Hepatocyte (in vitro differentiated cells): ENCODE data around the gene DYRK2. TPM values are rescaled to one million over a fixed set of nuclear protein-coding genes. Genes with fewer than 3 reads are reported as not detected.

Source experiments
- DNase-seq: peaks from one replicate; pipeline ENCODE4 v3.0.0-alpha.2; 2016; ENCODE audit warnings: low spot score
- H2AFZ ChIP-seq: fragments of 200-600 bp; sonication (generic); 2 replicates; pipeline ENCODE4 v1.6.0; 2016; ENCODE audit warnings: antibody characterized with exemption, mild to moderate bottlenecking
- H3K27ac ChIP-seq: fragments of 200-600 bp; sonication (generic); 2 replicates; pipeline ENCODE4 v1.5.1; 2016; ENCODE audit warnings: mild to moderate bottlenecking
- H3K27me3 ChIP-seq: fragments of 200-600 bp; sonication (generic); 2 replicates; pipeline ENCODE4 v1.6.1; 2016
- H3K36me3 ChIP-seq: fragments of 200-600 bp; sonication (generic); replicated peaks from 2 replicates; pipeline ENCODE4 v1.5.1; 2016; ENCODE audit warnings: low read depth; ENCODE audit not compliant: insufficient read depth
- H3K4me1 ChIP-seq: fragments of 200-600 bp; sonication (generic); 2 replicates; pipeline ENCODE4 v1.5.1; 2016; ENCODE audit warnings: mild to moderate bottlenecking, moderate library complexity; ENCODE audit not compliant: insufficient read depth
- H3K4me2 ChIP-seq: fragments of 200-600 bp; sonication (generic); 2 replicates; pipeline ENCODE4 v1.6.0; 2016
- H3K4me3 ChIP-seq: fragments of 200-600 bp; sonication (generic); 2 replicates; pipeline ENCODE4 v1.5.1; 2016; ENCODE audit warnings: mild to moderate bottlenecking
- H3K79me2 ChIP-seq: fragments of 200-600 bp; sonication (generic); 2 replicates; pipeline ENCODE4 v1.6.0; 2017; ENCODE audit warnings: mild to moderate bottlenecking
- H3K9me2 ChIP-seq: fragments of 200-600 bp; sonication (generic); replicated peaks from 2 replicates; pipeline ENCODE4 v1.6.0; 2017; ENCODE audit warnings: mild to moderate bottlenecking; ENCODE audit not compliant: insufficient read depth
- H3K9me3 ChIP-seq: fragments of 200-600 bp; sonication (generic); 2 replicates; pipeline ENCODE4 v1.5.1; 2016; ENCODE audit warnings: low read depth, mild to moderate bottlenecking
- H4K20me1 ChIP-seq: fragments of 200-600 bp; sonication (generic); 2 replicates; pipeline ENCODE4 v1.6.0; 2016; ENCODE audit warnings: mild to moderate bottlenecking; ENCODE audit not compliant: insufficient read depth, poor library complexity, severe bottlenecking
- CTCF ChIP-seq: fragments of 200-600 bp; sonication (generic); IDR thresholded peaks from 2 replicates; pipeline ENCODE4 v1.5.1; 2016; ENCODE audit warnings: antibody characterized with exemption, mild to moderate bottlenecking; ENCODE audit not compliant: poor library complexity
- EZH2 ChIP-seq: fragments of 200-600 bp; sonication (generic); IDR thresholded peaks from 2 replicates; pipeline ENCODE4 v1.6.1; 2016; ENCODE audit warnings: antibody characterized with exemption, mild to moderate bottlenecking, borderline replicate concordance
- EZH2phosphoT487 ChIP-seq: fragments of 200-600 bp; sonication (generic); IDR thresholded peaks from one replicate; pipeline ENCODE4 v1.6.1; 2018; ENCODE audit warnings: antibody characterized with exemption, mild to moderate bottlenecking, low read depth, moderate library complexity; ENCODE audit not compliant: unreplicated experiment, severe bottlenecking
- WGBS: methylation state at CpG from one replicate; pipeline ENCODE4 v1.1.6; 2016; ENCODE audit warnings: low lambda C conversion rate; ENCODE audit errors: missing lambda C conversion rate; 5-methylcytosine and 5-hydroxymethylcytosine counted together
- polyA plus RNA-seq: library from polyadenylated mRNA; unstranded; fragments of >200 nt; fragmentation: Nextera tagmentation; extraction: Ambion mirVana; gene quantifications from 2 replicates; pipeline ENCODE4 v1.2.1, GENCODE V29; 2016
- total RNA-seq: library from RNA; depleted of rRNA; stranded (reverse); fragments of >200 nt; gene quantifications from 2 replicates; pipeline ENCODE4 v1.2.3, GENCODE V29; 2014

Gene DYRK2
- total and polyA plus RNA-seq, 2 experiments from 2014 or later, result 18.4 to 39.2 TPM

GRCh38 chr12:67692135-67692534, 43.6 kb downstream of the DYRK2 start:
- DNase-seq, result no peak
- no peaks in the 10 kb centered on the region for H3K9me3 ChIP-seq
- H3K4me2 ChIP-seq, result no peak overlapping the region
- no peaks in the 10 kb centered on the region for H3K27me3 ChIP-seq
- TF ChIP-seq CTCF, result no peak
- no peaks in the 10 kb centered on the region for H4K20me1 ChIP-seq
- WGBS, result 91% methylated on average over 3 of the region's 3 CpGs
- H3K36me3 ChIP-seq, result no peaks in the 10 kb centered on the region
- no peak overlapping the region for H3K27ac ChIP-seq
- no peak overlapping the region for H2AFZ ChIP-seq
- no peaks in the 10 kb centered on the region for H3K4me1 ChIP-seq
- no peaks in the 10 kb centered on the region for H3K9me2 ChIP-seq
- H3K4me3 ChIP-seq, result no peak overlapping the region
- no peaks in the 10 kb centered on the region for H3K79me2 ChIP-seq

GRCh38 chr12:67692966-67693365, 44.4 kb downstream of the DYRK2 start:
- WGBS, result 89% methylated on average over 2 of the region's 2 CpGs
- no peaks in the 10 kb centered on the region for H3K4me1 ChIP-seq
- no peaks in the 10 kb centered on the region for H3K9me2 ChIP-seq
- no peak overlapping the region for H3K4me2 ChIP-seq
- H3K36me3 ChIP-seq, result no peaks in the 10 kb centered on the region
- H3K27me3 ChIP-seq, result no peaks in the 10 kb centered on the region
- no peaks in the 10 kb centered on the region for H3K79me2 ChIP-seq
- H3K27ac ChIP-seq, result no peak overlapping the region
- no peak overlapping the region for H2AFZ ChIP-seq
- TF ChIP-seq EZH2 (no peak), EZH2phosphoT487 (no peak), CTCF (no peak)
- no peaks in the 10 kb centered on the region for H4K20me1 ChIP-seq
- no peak for DNase-seq
- H3K4me3 ChIP-seq, result no peak overlapping the region
- H3K9me3 ChIP-seq, result no peaks in the 10 kb centered on the region

GRCh38 chr12:67693894-67694293, 45.3 kb downstream of the DYRK2 start:
- Histone ChIP-seq H3K27ac (no peak overlapping the region), H2AFZ (no peak overlapping the region), H3K4me1 (no peaks in the 10 kb centered on the region), H3K9me2 (no peaks in the 10 kb centered on the region), H4K20me1 (no peaks in the 10 kb centered on the region), H3K9me3 (no peaks in the 10 kb centered on the region), H3K27me3 (no peaks in the 10 kb centered on the region), H3K4me2 (no peak overlapping the region), H3K79me2 (no peaks in the 10 kb centered on the region), H3K36me3 (no peaks in the 10 kb centered on the region), H3K4me3 (no peak overlapping the region)
- no peak for DNase-seq
- TF ChIP-seq CTCF (no peak), EZH2phosphoT487 (no peak), EZH2 (no peak)
- 93% methylated on average over 3 of the region's 3 CpGs for WGBS

- H3K9me2 ChIP-seq, result no peaks in the 10 kb centered on the region
- no peaks in the 10 kb centered on the region for H3K9me3 ChIP-seq
- 81% methylated on average over 1 of the region's 1 CpG for WGBS
- H3K4me2 ChIP-seq, result no peak overlapping the region
- no peaks in the 10 kb centered on the region for H3K4me1 ChIP-seq
- no peaks in the 10 kb centered on the region for H3K79me2 ChIP-seq
- H3K27ac ChIP-seq, result no peak overlapping the region
- no peak for DNase-seq
- no peak overlapping the region for H3K4me3 ChIP-seq
- TF ChIP-seq EZH2phosphoT487, result no peak
- no peak for TF ChIP-seq EZH2
- TF ChIP-seq CTCF, result no peak
- H3K36me3 ChIP-seq, result no peaks in the 10 kb centered on the region
- H3K27me3 ChIP-seq, result no peaks in the 10 kb centered on the region
- H2AFZ ChIP-seq, result no peak overlapping the region
- no peaks in the 10 kb centered on the region for H4K20me1 ChIP-seq
Measured at GRCh38 chr12:67694306-67694900, 45.9 kb downstream of the DYRK2 start.
